ENCODE results near the gene IL4R.

DNA sequence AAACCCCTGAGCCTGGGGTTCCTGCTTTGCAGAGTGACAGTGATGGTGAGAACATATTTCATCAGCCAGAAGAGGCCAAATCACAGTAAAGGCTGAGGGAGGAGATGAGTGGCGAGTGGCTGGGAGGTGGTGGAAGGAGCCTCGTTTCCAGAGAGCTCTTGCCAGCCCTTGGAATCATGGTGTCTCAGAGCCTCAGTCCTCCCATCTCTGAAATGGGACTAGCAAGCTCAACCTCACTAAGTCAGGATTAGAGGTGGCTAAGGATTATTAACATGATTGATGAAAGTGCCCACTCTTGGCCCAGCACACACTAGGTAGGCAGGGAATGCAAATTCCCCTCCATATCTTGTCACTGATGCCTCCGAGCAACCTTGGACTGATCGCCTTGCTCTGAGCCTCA is 43.0 kb downstream of the IL4R start:
- TF ChIP-seq, protein P1, sequence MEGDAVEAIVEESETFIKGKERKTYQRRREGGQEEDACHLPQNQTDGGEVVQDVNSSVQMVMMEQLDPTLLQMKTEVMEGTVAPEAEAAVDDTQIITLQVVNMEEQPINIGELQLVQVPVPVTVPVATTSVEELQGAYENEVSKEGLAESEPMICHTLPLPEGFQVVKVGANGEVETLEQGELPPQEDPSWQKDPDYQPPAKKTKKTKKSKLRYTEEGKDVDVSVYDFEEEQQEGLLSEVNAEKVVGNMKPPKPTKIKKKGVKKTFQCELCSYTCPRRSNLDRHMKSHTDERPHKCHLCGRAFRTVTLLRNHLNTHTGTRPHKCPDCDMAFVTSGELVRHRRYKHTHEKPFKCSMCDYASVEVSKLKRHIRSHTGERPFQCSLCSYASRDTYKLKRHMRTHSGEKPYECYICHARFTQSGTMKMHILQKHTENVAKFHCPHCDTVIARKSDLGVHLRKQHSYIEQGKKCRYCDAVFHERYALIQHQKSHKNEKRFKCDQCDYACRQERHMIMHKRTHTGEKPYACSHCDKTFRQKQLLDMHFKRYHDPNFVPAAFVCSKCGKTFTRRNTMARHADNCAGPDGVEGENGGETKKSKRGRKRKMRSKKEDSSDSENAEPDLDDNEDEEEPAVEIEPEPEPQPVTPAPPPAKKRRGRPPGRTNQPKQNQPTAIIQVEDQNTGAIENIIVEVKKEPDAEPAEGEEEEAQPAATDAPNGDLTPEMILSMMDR (IDR thresholded peaks at IDR 0.05) = no peak
- no peak for TF ChIP-seq POLR2A (IDR thresholded peaks at IDR 0.05)
